AG09319 (cell line): Measurements from ENCODE around the gene SMARCD1.

Source experiments
- DNase-seq: peaks from one replicate; pipeline ENCODE4 v3.0.0-alpha.2; 2010; ENCODE audit warnings: low read depth; ENCODE audit errors: extremely low read depth
- CTCF ChIP-seq: IDR thresholded peaks from 2 replicates; pipeline ENCODE4 v1.5.1; 2011; ENCODE audit warnings: low read depth, mild to moderate bottlenecking, inconsistent platforms, low read length, moderate library complexity

SMARCD1 gene

GRCh38 chr12:50149311-50149710, 64.2 kb downstream of the SMARCD1 start:
- no peak for DNase-seq
- no peak for TF ChIP-seq CTCF
